HuH-7 (cell line): ENCODE results near the gene EGFL8.
"Not testable (repeated sequence)": the region's sequence is repeated elsewhere in the genome, so short reads cannot be mapped to it uniquely, and the experiment has no call there.

Experiments
- DNase-seq: peaks from one replicate; pipeline ENCODE4 v3.0.0; 2011; ENCODE audit warnings: low spot score

The EGFL8 gene

DNA sequence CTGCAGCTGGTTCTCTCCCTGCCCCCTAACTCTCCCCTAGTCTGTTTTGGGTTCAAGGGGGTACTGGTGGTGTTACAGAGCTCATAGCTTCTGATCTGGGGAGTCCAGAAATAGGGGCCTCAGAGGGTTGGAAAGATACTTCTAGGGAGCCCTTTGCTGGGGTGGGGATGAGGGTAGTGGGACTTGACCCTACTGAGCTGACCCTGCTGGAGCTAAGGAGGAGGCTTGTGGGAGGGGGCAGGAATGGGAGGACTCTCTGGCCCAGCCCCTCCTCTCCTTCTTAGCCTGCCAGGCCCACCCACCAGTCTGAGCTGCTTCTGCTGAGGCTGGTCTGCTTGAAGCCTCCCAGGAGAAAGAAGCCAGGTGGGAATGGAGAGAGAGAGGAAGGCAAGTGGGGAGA lies at the start of gene EGFL8:
Gene EGFL8, plus strand, starts transcription at position 301 of the 400 bp plus-strand sequence. CDS start 1,571 bp downstream, outside the sequence.
- no peak for DNase-seq

DNA sequence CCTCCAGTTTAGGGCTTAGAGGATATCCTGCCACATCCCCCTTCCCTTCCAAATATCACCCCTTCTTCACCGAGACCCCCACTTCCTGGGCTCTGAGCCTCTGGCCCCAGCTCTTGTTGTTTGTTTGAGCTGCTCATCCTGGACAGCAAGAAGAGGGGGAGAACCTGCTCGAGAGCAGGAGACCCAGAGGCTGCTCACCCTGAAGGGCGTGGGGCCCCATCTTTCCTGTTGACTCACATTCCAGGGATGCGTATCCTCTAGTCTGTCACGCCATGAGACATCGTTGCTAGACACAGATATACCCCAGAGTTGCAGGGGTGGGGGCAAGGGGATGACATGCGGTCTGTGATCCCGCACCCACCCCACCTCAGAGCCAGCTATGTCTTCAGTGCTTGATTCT lies 49.6 kb upstream of the EGFL8 start:
- no peak for DNase-seq

GRCh38 chr6:32115623-32116022 lies 48.8 kb upstream of the EGFL8 start:
- no peak for DNase-seq

DNA sequence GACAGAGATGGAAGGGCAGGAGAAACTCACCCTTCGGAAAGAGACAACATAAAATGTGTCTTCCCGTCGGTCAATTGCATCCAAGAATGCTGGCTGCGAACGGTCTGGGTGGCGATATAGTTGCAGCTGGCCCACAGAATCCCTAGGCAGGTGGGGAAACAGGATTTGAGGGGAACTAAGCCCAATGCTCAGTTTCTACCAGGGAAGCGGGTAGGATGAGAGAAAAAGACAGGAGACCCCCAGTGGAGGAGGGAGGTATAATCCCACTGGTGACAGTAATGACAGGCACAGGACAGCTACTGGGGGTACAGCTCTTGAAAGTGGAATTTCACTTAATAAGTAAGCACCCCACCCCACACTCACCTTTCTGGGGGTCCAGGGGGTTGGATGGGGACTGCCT lies 47.7 kb upstream of the EGFL8 start:
- DNase-seq = peak; percentile 50

DNA sequence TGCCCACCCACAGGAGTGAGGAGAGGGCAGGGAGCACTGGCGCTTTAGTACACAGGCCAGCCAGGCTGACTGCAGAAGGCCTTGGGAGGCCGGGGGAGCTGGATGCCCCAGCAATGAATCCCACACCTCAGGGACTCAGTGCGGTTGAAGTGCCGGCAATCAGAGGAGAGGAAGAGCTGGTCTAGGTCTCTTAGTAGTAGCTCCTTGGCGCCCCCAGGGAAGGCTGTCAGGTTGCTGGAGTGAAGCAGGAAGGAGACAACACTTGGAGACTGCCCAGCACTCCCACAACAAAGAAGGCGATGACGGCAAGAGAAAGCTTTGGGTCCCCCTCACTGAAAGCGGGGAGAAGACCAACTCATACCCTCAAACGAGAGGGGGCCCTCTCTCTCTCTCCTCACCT lies 46.9 kb upstream of the EGFL8 start:
- no peak for DNase-seq

GRCh38 chr6:32118782-32119628 lies 45.4 kb upstream of the EGFL8 start:
- peak; percentile 77 for DNase-seq

- no peak for DNase-seq
Measured at GRCh38 chr6:32120573-32121059, 43.8 kb upstream of the EGFL8 start.

GRCh38 chr6:32123681-32124080 lies 40.7 kb upstream of the EGFL8 start:
- no peak for DNase-seq

- no peak for DNase-seq
Measured at GRCh38 chr6:32126880-32127279, 37.5 kb upstream of the EGFL8 start.

GRCh38 chr6:32127409-32127716 lies 37.0 kb upstream of the EGFL8 start:
- DNase-seq = no peak

DNA sequence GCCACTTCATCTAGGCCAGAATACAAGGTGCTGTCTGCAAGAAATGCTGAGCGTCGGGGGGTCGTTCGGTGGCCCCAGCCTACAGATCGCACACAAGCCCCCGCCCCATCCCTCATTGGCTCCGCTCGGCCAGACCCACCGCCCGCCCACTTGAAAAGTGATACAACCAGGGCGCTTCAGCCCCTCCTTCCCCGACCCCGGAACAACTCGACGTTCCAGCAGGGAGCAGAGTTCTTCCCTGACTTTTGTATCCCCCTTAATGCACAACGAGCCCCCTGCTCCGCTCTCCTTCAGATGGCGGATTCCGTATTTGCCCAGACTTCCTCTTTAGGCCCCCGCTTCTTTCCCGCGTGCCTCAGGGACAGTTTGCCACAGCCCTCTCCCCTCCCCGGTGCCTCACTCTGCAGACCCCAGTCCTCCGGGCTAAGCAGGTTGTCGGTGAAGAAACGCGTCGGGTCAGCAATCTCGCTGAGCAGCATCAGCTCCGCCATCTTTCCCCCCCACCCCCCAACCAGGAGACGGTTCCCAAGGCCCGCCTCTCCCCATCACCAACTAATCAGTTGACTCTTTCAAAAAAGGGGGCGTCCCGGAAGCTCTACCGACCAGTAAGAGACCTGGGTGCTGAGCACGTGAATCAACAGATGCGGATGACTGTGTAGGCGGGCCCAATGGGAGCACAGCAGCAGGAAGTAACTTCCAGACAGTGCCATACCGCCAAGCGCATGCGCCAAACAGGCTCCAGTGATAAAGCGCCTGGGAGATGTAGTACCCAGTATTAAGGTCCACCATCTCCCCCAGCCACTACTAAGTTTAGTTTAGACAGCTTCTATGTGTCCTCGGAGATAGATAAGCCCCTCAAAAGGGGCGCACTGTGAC lies 36.4 kb upstream of the EGFL8 start, which contains the start of gene ATF6B:
Gene ATF6B, minus strand, starts transcription at position 530 of the 876 bp plus-strand sequence. Its CDS starts 39 bp downstream, at position 491.
- peak; percentile 90 for DNase-seq

GRCh38 chr6:32128751-32129296 lies 35.6 kb upstream of the EGFL8 start:
- DNase-seq = no peak

DNA sequence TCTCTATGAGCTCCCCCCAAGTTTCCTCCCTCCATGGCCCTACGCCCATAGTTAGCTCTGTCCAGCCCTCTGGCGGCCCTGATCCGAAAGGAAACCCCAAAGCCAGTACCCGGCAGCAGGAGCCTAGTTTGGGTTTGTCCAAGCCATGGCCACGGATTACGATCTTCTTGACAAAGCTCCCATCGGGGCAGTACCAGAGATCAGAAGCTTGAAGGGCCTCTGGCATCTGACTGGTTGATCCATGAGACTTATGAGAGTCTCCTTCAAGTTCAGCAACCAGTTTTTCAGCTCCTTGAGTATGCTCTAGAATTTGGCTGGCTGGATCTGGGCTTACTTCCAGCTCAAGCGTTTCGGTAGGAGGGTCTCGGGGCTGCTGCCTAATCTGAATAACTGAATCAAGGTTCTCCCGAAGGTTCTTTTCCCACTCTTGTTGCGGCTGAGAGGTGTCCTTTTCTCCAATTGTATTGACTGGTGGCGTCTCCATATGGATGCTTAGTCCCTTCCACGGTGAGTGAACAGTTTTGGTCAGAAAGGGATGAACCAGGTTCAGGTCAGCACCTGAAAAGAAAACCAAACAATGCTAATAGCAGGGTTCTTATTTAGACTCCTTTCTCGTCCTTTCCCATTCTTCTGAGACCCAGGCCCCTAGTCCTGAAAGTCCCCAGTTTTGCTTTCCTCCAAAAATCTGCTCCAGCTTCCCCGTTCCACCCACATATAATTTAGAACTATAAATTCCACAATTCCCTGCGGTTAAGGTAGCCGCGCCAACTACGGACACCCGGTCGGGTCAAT lies 34.9 kb upstream of the EGFL8 start:
- no peak for DNase-seq

- DNase-seq = no peak
Measured at GRCh38 chr6:32131439-32131948, 32.9 kb upstream of the EGFL8 start.

- no peak for DNase-seq
Measured at GRCh38 chr6:32132110-32132509, 32.3 kb upstream of the EGFL8 start.

DNA sequence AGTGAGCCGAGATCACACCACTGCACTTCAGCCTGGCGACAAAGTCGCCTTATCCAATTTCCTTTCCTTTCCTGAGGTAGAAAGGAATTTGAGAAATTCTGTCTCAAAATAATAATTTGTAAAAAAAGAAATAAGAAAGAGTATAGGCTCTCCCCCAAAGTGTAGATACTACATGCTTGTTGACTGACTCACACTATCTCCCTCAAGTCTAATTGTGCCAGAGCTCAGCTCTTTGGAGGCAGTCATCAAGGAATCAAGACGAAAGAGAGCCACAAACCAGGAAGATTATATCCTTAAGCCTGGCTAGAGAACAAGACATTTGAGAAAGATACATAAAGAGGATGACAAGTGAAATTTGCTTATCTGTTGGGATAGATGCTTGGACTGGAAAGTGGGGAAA lies 30.6 kb upstream of the EGFL8 start:
- DNase-seq = no peak

DNA sequence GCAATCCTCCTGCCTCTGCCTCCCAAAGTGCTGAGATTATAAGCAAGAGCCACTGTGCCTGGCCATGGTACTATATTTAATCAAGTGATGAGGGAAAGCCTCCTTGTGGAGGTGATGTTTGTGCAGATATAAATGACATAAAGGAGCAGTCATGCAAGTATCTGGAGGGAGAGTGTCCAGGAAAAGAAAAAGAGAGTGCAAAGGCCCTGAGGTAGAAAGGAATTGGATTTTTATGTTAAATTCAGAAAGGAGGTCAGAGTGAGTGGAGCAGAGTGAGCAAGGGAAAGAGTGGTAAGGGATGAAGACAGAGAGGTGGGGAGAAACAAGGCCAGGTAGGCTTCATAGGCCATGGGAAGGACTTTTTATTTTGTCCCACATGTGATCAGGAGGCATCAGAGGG lies 26.9 kb upstream of the EGFL8 start:
- no peak for DNase-seq

DNA sequence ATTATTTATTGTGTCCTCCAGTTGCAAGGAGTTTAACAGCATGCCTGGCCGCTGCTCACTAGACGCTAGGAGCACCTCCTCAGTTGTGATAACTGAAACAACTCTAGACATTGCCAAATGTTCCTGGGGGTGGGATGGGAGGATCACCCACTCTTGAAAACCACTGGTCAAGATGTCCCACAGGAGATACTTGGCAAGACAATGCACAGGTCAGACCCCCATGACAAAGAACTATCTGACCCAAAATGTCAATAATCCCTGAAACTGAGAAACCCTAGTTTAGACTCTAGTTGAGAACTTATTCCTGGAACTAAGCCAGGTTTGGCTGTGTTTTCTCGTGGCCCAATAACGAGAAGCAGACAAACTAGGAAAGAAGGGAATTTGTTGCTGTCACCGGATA lies 24.8 kb upstream of the EGFL8 start:
- no peak for DNase-seq

GRCh38 chr6:32140420-32141046 lies 23.9 kb upstream of the EGFL8 start:
- DNase-seq = no peak

- not testable (repeated sequence) for DNase-seq
Measured at GRCh38 chr6:32144238-32144637, 20.2 kb upstream of the EGFL8 start.

GRCh38 chr6:32146287-32146686 lies 18.1 kb upstream of the EGFL8 start:
- DNase-seq = no peak
